ENCODE data around the gene ULK4.
A peak's percentile ranks its signal among the peaks of the same experiment; 100 is the strongest.
"Not testable (repeated sequence)": the region's sequence is repeated elsewhere in the genome, so short reads cannot be mapped to it uniquely, and the experiment has no call there.

ULK4 gene

GRCh38 chr3:41867533-41867932, 94.4 kb downstream of the ULK4 start:
- TF ChIP-seq, protein P1, sequence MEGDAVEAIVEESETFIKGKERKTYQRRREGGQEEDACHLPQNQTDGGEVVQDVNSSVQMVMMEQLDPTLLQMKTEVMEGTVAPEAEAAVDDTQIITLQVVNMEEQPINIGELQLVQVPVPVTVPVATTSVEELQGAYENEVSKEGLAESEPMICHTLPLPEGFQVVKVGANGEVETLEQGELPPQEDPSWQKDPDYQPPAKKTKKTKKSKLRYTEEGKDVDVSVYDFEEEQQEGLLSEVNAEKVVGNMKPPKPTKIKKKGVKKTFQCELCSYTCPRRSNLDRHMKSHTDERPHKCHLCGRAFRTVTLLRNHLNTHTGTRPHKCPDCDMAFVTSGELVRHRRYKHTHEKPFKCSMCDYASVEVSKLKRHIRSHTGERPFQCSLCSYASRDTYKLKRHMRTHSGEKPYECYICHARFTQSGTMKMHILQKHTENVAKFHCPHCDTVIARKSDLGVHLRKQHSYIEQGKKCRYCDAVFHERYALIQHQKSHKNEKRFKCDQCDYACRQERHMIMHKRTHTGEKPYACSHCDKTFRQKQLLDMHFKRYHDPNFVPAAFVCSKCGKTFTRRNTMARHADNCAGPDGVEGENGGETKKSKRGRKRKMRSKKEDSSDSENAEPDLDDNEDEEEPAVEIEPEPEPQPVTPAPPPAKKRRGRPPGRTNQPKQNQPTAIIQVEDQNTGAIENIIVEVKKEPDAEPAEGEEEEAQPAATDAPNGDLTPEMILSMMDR (IDR thresholded peaks at IDR 0.05; ENCODE audit: borderline replicate concordance, insufficient read depth, low read depth, low read length), result no peak
- H3K4me3 ChIP-seq (ENCODE audit: low read depth, low read length), result no peak overlapping the region

DNA sequence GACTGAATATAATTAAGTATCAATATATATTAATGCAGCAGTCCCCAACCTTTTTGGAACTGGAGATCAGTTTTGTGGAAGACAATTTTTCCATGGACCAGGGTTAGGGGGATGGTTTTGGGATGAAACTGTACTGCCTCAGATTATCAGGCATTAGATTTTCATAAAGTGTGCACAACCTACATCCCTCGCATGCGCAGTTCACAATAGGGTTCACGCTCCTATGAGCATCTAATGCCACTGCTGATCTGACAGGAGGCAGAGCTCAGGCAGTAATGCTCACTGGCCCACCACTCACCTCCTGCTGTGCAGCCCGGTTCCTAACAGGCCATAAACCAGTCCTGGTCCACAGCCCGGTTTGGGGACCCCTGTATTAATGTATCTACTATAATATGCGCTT, 95.6 kb downstream of the ULK4 start:
- H3K4me3 ChIP-seq (ENCODE audit: low read depth, low read length), result no peak overlapping the region
- TF ChIP-seq, protein P1 (IDR thresholded peaks at IDR 0.05; ENCODE audit: borderline replicate concordance, insufficient read depth, low read depth, low read length), result no peak

- TF ChIP-seq, protein P1 (IDR thresholded peaks at IDR 0.05; ENCODE audit: borderline replicate concordance, insufficient read depth, low read depth, low read length), result peak; percentile 28; the same call in 1 of the 2 replicates
- H3K4me3 ChIP-seq (ENCODE audit: low read depth, low read length), result no peak overlapping the region
Observed at GRCh38 chr3:41863024-41863423, 98.9 kb downstream of the ULK4 start.

DNA sequence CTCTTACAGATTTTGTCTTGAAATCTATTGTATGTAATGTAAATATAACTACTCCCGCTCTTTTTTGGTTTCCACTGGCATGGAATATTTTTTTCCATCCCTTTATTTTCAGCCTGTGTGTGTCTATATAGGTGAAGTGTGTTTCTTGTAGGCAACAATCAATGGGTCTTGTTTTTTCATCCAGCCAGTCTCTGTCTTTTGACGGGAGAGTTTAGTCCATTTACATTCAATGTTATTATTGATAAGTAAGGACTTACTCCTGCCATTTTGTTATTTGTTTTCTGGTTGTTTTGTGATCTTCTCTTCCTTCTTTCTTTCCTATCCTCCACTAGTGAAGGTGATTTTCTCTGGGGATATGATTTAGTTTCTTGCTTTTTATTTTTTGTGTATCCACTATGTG, 101.4 kb downstream of the ULK4 start:
- H3K4me3 ChIP-seq (ENCODE audit: low read depth, low read length), result not testable (repeated sequence)

GRCh38 chr3:41854956-41855355, 106.9 kb downstream of the ULK4 start:
- no peak overlapping the region for H3K4me3 ChIP-seq (ENCODE audit: low read depth, low read length)
- TF ChIP-seq, protein P1 (IDR thresholded peaks at IDR 0.05; ENCODE audit: borderline replicate concordance, insufficient read depth, low read depth, low read length), result no peak

DNA sequence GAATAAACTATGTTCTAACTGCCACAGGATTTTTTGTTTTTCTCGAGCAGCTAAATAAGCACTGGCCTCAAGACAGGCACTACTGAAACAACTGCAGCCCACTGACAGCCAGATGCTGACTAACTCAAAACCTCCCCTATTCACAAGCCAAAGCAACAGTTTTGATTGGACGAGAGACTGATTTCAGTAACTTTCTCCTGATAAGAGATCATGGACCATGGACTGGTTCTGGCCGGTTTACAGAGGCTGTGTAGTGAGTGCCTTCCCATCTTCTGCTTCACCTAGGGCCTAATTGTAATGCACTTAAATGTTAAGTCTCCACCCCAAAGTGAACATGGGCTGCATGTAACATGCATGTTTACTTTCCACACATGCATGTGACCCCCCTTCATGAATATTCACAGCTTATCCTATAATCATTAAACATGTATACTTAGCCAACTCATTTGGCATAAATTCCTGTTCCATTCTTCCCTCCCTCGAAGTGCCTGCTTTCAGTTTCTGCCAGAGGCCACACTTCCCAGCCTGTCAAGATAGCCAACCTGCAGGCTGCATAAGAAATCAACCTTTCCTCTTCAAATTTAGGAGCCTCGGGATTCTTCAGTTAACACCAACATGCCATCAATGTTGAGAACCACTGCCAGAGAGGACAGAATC, 108.2 kb downstream of the ULK4 start:
- TF ChIP-seq, protein P1 (IDR thresholded peaks at IDR 0.05; ENCODE audit: borderline replicate concordance, insufficient read depth, low read depth, low read length), result no peak
- no peak overlapping the region for H3K4me3 ChIP-seq (ENCODE audit: low read depth, low read length)

DNA sequence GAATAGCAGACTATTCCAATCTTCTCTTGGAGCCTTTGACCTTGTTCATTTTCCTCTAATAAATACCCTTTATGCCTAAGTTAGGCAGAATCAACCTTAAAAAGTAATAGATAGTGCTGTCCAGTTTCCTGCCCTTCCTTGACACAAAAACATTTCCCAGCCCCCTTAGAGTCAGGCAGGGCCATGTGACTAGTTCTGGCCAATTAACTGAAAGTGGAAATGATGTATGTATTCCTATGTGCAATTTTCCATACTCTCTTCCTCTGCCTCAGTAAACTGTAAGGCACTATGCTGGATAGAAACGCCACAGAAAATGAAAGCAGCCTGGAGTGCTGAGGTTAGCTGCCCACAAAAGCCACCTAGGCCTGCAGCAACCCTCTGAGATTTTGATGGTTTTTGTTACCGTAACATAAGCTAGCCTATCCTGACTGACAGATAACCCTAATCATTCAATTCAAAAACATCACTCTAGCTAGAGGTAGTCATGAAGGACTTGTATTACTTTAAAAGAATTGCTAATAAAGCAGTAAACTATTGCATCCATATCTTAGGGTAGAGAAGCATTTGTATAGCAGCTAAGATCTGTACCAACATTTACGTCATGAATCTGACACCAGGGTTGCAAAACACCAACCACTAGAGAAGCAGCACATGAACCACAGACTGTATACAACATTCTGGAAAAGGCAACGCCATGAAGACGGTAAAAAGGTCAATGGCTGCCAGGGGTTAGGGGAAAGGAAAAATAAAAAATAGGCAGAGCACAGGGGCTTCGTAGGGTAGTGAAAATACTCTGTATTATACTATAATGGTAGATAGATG, 112.9 kb downstream of the ULK4 start:
- no peak overlapping the region for H3K4me3 ChIP-seq (ENCODE audit: low read depth, low read length)
- TF ChIP-seq, protein P1 (IDR thresholded peaks at IDR 0.05; ENCODE audit: borderline replicate concordance, insufficient read depth, low read depth, low read length), result no peak
